BE2C (cell line): Measurements from ENCODE around the gene TOPAZ1.

ENCODE experiments used
- DNase-seq: peaks from one replicate; pipeline ENCODE4 v3.0.0-alpha.2; 2020
- H3K27me3 ChIP-seq: fragments of 250-450 bp; sonication (Bioruptor Pico); 2 replicates; pipeline ENCODE4 v1.5.1; 2020; ENCODE audit warnings: mild to moderate bottlenecking
- H3K36me3 ChIP-seq: fragments of 250-450 bp; sonication (Bioruptor Pico); 2 replicates; pipeline ENCODE4 v1.5.1; 2020; ENCODE audit warnings: mild to moderate bottlenecking
- H3K4me1 ChIP-seq: fragments of 250-450 bp; sonication (Bioruptor Pico); 2 replicates; pipeline ENCODE4 v1.5.1; 2020
- H3K4me3 ChIP-seq: 2 replicates; pipeline ENCODE4 v1.5.1; 2011; ENCODE audit warnings: low read depth, low read length
- H3K9me3 ChIP-seq: fragments of 250-450 bp; sonication (Bioruptor Pico); 2 replicates; pipeline ENCODE4 v1.5.1; 2020
- CTCF ChIP-seq: IDR thresholded peaks from 2 replicates; pipeline ENCODE4 v1.5.1; 2012; ENCODE audit warnings: mild to moderate bottlenecking, low read depth, low read length

TOPAZ1 gene

GRCh38 chr3:44334326-44334725 is 92.6 kb downstream of the TOPAZ1 start:
- Histone ChIP-seq H3K4me3 (no peak overlapping the region), H3K27me3 (no peaks in the 10 kb centered on the region), H3K36me3 (no peaks in the 10 kb centered on the region), H3K9me3 (no peaks in the 10 kb centered on the region), H3K4me1 (no peaks in the 10 kb centered on the region)
- no peak for DNase-seq
- no peak for TF ChIP-seq CTCF

GRCh38 chr3:44337248-44337785 is 95.6 kb downstream of the TOPAZ1 start:
- Histone ChIP-seq H3K4me1 (no peaks in the 10 kb centered on the region), H3K36me3 (no peaks in the 10 kb centered on the region), H3K4me3 (peak overlapping the region; percentile 83), H3K27me3 (no peaks in the 10 kb centered on the region), H3K9me3 (no peaks in the 10 kb centered on the region)
- DNase-seq, result no peak
- no peak for TF ChIP-seq CTCF

GRCh38 chr3:44338010-44338827 is 96.5 kb downstream of the TOPAZ1 start, which contains the start of gene TCAIM:
TCAIM (plus strand) TSS chr3:44338766; CDS start chr3:44354783, 16,017 bp downstream.
- Histone ChIP-seq H3K27me3 (no peaks in the 10 kb centered on the region), H3K9me3 (no peaks in the 10 kb centered on the region)
- peak; percentile 93 for DNase-seq

GRCh38 chr3:44338828-44339127 is 97.1 kb downstream of the TOPAZ1 start:
- Histone ChIP-seq H3K27me3 (no peaks in the 10 kb centered on the region), H3K4me1 (no peaks in the 10 kb centered on the region), H3K9me3 (no peaks in the 10 kb centered on the region), H3K36me3 (no peaks in the 10 kb centered on the region), H3K4me3 (peak overlapping the region; percentile 83)
- no peak for DNase-seq
- no peak for TF ChIP-seq CTCF

More at GRCh38 chr3:44338010-44338827, 96.5 kb downstream of the TOPAZ1 start, which contains the start of gene TCAIM:
- Histone ChIP-seq H3K4me1 (no peaks in the 10 kb centered on the region), H3K4me3 (peak within 1 kb of the TSS; percentile 83), H3K36me3 (no peaks in the 10 kb centered on the region)
- no peak for TF ChIP-seq CTCF

GRCh38 chr3:44339181-44340057 is 97.7 kb downstream of the TOPAZ1 start:
- Histone ChIP-seq H3K4me3 (peak overlapping the region; percentile 83), H3K9me3 (no peaks in the 10 kb centered on the region), H3K36me3 (no peaks in the 10 kb centered on the region), H3K27me3 (no peaks in the 10 kb centered on the region), H3K4me1 (no peaks in the 10 kb centered on the region)
- DNase-seq, result no peak
- TF ChIP-seq CTCF, result no peak
